GM19043 (cell line): ENCODE results near the gene HNRNPUL2.
A peak's percentile ranks its signal among the peaks of the same experiment; 100 is the strongest.

Experiments used
- ATAC-seq: cut with Tn5 transposase; IDR thresholded peaks from one replicate; pipeline ENCODE4 v1.9.1; 2021; ENCODE audit warnings: low read depth; ENCODE audit not compliant: unreplicated experiment

HNRNPUL2 gene

DNA sequence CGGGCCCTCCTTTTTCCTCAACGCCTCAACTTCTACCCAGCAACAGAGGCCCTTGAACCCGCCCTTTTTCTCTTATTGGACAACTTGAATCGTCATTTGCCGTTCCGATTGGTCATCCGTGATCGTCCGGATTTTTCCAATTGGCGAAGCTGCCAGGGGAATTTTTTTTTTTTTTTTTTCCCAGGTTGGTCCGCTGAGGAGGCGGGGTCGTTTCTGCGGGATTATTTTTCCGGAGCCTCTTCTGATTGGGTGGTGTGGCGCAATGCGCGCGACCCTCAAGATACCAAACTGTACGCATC lies 564 bp upstream of the HNRNPUL2 start:
- peak; percentile 40 for ATAC-seq

DNA sequence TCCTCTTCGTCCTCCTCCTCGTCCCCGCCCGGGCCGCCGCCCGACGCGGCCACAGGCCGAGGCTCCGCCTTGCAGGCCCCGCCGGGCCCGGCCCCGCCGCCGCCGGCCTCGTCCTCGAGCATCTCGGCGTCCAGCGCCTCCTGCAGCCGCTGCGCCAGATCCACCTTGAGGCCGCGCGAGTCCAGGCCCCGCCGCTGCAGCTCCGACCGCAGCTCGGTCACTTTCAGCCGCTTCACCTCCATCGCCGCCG lies 417 bp downstream of the HNRNPUL2 start:
- ATAC-seq, result no peak

DNA sequence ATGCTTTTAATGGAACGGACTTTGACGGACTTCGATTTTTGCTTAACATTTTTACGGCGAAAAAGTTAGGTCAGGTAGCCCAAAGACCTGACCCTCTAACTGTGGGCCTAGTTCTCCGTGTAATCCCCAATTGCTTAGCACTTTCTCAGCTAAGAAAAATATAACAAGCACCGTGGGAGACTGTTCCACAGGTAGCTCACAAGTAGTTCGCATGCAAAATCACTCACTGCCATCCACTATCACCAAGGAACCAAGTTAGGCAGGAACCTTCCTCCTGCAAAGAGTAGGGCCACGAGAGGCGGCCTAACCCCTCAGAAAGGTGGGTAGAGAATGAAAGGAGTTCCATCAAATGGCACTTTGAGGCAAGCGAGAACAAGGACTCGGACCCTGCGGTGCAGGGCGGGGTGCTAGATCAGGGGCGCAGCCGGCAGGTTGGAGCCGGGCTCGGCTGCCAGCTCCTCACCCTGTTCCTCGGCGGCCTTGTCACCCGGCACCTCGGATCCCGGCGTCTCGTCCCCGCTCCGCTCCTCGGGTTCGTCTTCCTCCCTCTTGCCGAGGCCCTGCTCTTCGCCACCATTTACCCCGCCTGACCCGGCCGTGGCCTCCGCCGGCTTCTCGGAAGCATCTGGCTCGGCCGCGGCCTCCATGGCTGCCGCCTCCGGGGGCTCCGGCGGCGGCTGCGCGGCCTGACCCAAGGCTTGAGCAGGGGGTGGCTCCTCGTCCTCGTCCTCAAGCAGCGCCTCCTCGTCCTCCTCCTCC lies 922 bp downstream of the HNRNPUL2 start:
- ATAC-seq, result no peak

DNA sequence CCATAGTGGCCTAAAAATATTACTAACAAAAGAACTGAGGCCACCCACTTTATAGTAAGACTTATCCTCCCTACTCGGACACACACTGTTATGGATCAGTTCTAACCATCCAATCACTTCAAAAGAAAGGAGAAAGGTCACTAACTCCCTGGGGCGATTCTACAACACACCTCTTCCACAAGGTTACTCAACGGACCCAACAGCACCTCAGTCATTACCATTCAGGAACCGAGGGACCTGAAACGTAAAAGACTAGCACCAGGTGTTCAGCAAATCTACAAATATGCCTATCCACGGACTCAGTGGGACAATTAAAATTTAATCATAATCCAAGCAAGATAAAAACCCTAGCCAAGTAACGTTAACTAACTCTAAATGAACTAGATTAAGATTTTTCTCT lies 1.6 kb downstream of the HNRNPUL2 start:
- no peak for ATAC-seq

DNA sequence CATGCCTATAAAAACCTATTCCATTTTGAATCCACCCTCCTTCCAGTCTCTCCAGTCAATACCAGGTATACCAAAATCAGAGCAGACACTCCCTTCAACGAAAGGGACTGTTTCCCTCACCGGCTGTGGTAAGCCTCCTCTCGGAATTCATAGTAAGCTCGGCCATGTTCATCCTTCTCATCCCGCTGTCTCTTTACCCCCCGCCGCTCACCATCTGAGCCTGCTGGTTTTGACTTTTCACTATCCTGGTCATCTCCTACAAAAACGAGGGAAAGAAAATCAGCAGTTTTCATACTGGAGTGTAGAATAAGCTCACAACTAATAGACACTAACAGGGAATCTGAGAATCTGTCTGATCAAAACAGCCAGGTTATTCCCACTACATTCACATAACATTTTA lies 3.1 kb downstream of the HNRNPUL2 start:
- no peak for ATAC-seq

DNA sequence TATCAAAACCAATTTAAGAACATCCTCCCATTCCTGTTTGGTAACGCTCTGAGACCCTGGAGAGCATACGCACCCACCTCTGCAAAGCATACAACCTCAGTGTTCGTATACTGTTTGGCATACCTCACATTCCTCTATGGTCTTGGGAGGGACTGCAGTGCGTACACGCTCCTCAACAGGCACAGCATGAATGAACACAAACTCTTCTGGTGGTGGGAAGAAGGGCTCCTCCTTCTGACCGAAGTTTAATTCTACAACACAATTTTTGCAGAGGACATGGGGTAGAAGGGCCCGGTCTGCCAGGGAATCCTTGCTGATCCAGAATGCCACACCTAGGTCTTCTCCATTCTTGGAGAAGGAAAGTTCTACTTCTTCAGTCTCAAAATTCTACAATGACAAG lies 5.3 kb downstream of the HNRNPUL2 start:
- no peak for ATAC-seq

DNA sequence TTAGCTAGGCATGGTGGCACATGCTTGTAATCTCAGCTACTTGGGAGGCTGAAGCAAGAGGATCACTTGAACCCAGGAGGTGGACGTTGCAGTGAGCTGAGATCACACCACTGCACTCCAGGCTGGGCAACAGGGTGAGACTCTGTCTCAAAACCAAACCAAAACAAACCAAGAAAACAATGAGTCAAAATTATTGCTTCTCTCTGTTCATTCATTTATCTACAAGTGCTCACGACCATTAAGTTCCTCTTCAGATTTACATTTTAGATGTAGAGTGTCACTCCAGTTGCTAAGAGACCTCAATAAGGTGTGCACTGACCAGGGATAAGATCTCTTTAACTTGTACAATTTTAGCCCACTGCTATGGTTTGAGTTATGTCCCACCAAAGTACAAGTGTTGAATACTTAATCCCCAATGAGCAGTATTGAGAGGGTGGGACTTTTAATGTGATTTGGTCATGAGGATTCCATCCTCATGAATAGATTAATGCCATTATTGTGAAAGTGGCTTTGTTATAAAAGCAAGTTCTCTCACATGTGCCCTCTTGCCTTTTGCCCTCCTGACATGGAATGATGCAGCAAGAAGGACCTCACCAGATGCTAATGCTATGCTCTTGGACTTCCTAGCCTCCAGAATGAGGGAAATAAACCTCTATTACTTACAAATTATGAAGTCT lies 7.8 kb downstream of the HNRNPUL2 start:
- no peak for ATAC-seq

DNA sequence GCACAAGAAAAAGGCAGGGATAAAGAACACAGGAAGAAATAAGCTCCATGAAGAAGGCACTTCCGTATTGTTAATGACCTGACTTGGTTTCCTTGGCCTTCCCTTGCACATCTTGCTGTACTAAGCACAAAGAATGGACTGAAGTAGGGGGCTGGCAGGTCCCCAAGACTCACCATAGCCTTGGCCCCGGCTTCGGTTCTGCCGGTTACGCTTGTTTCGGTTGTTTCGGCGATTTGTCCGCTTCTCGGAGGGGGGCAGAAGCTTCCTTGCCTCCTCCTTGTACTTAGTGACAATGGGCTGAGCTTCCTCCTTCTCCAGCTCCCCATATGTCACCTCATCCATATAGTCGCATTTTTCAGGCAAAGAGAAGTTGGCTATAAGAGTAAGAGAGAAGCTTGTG lies 10.4 kb downstream of the HNRNPUL2 start:
- ATAC-seq, result no peak

DNA sequence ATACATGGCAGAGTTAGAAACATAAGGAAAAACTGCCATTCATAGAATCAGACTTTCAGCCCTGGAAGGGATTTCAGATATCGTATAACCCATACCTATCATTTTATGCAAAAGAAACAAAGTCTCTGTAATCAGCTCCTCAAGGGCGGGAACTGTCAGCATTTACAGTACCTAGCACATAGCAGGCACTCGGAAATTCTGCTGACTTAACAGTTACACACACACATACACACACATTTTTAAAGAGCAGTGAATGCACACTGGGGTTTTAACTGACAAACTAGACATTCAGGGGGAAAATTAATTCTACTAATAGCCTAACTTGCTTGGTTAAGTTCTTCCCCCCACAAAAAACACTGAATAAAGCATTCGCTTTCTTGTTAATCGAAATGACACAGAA lies 11.1 kb downstream of the HNRNPUL2 start:
- no peak for ATAC-seq

DNA sequence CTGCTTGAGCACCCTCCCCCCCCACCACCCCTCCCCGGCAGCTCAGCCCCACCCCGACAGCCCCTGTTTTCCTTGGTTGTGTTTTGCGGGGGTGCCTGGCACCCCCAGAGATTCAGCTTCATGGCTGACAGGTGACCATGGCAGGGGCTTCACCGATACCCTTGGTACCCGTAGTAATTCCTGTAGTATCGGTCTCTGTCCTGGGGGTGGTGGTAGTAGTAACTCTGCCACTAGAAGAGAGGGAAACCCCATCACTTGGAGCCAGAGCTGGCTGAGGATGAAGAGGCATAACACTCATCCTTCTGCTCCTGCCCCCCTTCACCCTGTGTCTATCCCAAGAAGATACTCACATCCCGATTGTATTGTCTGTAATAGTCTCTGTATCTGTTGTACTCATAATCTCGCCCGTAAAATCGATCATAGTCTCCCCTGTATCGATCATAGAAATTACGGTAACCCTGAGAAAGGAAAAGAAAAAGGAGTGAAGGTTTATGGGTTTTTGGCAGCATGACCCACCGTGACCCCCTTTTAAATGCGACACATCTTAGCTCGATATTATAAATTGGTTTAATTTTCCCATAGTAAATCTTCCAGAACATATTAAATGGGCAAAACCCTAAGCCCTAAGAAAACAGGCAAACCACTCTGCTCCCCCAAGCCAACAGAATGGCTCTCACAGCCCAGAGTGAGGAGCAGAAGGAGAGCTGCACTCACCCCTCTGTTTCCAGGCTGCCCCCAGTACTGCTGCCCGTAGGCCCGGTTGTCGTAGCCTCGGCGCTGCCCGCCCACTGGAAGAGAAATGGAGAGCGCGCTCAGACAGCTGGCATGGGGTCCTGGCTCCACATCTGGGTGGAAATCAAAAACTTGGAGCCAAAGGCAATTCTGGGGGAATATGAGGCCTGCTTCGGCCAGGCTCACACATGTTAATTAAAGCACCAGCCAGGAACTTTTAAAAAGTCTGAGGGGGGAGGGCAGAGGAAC lies 11.8 kb downstream of the HNRNPUL2 start:
- no peak for ATAC-seq

DNA sequence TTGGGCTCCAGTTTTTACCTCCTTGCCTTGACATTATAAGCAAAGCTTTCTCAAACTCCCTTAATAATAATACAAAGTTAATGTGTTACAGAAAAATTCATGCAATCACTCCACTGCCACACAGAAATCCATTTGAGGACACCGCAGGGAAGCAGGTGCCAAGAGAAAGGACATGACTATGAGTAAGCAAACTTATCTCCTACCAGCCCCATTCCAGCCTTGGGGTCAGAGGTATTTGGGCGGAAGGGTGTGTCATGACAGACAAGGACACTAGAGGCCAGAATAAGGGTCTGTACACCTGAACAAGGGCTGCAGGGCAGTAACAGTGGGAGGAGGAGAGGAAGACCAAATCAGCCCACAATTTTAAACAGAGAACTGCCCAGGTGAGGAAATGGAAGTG lies 13.9 kb downstream of the HNRNPUL2 start:
- no peak for ATAC-seq

DNA sequence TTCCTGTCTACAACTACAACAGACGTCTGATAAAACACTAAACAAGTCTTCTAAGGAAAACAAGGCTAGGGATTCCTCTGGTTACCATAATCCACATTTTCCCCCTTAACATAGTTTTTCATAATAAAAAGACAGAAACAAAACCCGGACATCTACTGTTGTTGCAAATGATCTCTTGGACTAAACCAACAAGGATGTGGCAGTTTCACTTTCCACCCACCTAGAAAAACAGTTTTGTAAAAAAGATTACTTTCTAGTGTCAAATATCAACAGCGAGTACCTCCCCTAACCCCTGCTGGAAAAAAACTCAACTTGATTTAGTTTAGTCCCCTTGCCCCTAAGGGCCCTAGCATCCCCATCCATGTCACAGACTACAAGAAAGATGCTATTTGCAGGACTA lies 14.4 kb downstream of the HNRNPUL2 start:
- no peak for ATAC-seq

DNA sequence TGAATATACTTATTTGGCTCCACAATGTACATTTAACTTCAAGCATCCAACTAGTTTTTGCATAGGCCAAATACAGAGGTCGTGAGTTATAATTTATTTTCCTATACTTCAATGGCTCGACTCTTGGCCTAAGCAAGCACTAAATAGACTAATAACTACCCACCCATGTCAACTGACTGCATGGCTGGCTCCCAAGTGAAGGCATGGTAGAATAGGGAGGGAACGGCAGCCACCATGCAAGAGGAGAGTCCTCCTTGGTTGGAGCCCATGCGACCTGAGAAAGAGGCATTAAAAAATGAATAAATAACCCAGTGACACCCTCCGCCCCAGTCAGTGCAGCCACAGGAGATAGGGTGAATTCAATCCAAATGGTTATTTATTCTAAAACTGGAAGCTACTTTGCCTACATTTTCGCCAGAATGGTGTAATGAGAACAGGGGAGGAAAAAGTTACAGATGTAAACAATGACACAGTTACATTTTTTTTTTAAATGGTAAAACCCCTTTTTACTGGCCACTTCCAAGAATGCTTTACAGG lies 14.9 kb downstream of the HNRNPUL2 start:
- ATAC-seq, result no peak

DNA sequence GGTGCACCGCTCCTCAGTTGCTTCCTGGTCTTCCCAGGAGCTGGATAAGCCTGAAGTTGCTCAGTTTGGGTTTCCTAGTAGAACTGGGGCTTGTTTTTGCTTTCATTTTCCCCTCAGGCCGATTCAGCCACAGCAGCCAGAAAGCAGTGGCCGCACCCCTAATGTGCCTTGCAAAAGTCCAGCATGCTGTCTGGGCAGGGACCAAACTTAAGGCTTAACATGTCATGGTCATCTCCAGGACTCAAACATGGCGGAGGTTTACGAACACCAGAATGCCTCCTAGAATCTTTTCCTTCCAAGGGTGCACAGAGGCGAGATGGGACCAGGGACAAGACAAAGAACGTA lies 17.3 kb downstream of the HNRNPUL2 start:
- ATAC-seq, result no peak

DNA sequence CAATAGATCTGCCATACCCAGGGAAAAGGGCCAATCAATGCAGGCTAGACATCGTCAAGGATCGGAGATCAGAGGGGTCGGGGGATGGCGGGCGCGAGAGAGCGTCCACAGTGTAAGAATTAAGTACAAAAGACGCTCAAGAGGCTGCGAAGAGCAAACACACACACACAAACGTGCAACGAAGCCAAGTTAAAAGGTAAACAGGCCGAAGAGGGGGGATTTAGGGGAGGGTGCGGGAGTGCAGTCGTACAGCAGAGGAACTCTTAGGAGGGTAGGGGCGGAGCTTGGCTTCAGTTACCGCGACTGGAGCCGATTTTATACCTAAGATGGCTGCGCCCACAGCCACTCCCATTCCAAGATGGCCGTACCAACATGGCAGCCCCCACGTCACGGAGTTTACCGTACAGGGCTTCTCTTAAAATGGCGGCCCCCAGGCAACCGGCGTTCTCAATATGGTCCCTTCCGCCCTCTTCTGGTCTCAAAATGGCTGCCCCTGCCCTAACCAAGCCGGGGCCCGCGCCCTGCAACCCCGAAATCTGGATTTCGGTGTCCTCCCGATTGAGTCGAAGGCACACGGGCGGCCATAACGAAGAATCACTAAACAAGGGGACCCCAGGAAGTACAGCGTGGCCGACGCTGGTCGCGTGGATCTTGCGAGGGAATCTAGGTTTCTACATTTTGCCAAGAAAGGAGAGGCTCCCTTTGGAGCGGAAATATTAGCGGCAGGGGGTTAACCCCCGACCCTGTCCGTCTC lies 17.8 kb downstream of the HNRNPUL2 start:
- ATAC-seq, result peak; percentile 70

DNA sequence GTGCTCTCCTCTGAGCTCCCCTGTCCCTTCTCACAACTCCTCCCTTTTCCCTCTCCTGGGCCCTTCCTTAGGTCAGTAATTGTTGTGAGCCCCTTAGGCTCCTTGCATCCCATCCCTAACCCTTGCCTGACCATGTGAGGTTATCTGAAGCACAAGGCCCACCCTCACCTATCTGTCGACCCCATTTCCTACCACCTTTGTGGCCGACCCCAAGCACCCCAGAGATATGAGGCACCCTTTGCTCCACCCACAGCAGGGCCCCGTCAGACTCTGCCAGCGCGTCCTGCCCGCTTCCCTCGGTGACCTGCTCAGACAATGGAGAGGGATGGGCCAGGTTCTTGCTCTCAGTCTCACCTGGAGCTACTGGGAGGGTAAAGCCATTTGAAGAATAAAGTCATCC lies 18.5 kb downstream of the HNRNPUL2 start:
- ATAC-seq, result no peak

DNA sequence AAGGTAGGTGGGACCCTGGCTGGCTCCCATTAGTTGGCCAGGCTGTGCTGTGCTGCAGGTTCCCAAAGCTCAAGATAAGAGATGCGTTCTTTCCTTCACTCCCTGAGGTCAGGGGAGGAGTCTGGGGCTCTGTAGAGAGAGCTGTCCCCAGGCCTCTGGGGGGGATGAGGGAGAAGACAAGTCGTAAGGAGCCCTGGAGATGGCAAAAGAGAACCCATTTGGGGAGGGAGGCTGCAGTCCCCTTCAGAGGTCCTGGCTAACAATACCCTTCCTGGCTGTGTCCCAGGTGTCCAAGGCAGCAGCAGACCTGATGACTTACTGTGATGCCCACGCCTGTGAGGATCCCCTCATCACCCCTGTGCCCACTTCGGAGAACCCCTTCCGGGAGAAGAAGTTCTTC lies 18.9 kb downstream of the HNRNPUL2 start:
- no peak for ATAC-seq

DNA sequence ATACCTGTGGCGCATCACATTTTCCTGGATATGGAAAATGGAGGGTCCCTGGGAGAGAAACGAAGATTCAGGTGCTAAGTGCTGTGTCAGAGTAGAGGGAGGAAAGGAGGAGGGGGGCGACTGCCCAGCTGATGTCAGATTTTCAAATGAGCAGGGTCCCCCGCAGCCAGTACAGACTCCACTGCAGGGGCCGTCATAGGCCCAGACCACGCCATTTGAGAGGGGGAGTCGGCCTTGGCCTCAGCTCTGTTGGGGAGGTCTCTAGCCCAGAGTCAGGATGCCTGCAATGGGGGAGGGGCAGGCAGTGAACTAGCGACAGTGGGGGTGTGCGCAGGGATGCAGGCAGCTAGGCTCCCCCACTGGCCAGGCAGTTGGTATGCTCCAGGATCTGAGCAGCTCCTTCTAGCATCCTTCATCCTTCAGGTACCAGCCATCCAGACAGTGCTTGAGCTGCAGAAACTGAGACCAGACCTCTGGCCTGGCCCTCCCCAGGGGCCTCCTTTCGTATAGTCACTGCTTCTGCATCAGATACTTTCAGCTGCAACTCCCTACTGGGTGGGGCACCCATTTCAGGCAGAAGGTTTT lies 19.9 kb downstream of the HNRNPUL2 start, which contains the start of the genes BSCL2 and GNG3:
TSS of gene BSCL2 (minus strand) at position 148 of the 585 bp plus-strand sequence. CDS start 229 bp downstream, outside the sequence.
TSS of gene GNG3 (plus strand) at position 400 of the 585 bp plus-strand sequence. CDS start 620 bp downstream, outside the sequence.
- ATAC-seq, result no peak

DNA sequence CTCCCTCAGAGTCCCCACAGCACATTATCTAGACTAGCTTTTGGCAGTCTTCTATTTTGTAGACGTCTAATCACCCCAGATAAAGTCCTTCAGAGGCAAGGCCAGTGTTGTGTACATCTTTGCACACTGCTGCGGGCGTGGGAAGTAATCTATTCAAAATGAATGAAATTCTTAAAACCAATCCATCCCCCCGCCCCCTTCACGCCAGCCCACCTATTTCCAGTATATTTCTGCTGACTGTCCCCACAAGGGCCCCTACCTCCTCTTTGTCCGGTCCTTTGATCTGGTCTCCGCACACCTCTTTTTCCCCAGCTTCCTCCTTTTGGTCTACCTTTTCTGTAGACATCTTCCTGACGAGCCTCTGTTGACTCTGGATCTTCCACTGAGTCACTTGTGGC lies 20.4 kb downstream of the HNRNPUL2 start:
- no peak for ATAC-seq
